HG02763 (cell line): ENCODE measurements around the gene AMZ1.
"Not testable (repeated sequence)": the region's sequence is repeated elsewhere in the genome, so short reads cannot be mapped to it uniquely, and the experiment has no call there.

Source experiments
- ATAC-seq: cut with Tn5 transposase; IDR thresholded peaks from one replicate; pipeline ENCODE4 v1.9.1; 2021; ENCODE audit warnings: mild to moderate bottlenecking, moderate library complexity; ENCODE audit not compliant: unreplicated experiment

Gene AMZ1

GRCh38 chr7:2666588-2667250, 21.3 kb upstream of the AMZ1 start:
- ATAC-seq, result no peak

GRCh38 chr7:2667843-2668242, 20.2 kb upstream of the AMZ1 start:
- ATAC-seq, result no peak

GRCh38 chr7:2668401-2668800, 19.6 kb upstream of the AMZ1 start:
- no peak for ATAC-seq

DNA sequence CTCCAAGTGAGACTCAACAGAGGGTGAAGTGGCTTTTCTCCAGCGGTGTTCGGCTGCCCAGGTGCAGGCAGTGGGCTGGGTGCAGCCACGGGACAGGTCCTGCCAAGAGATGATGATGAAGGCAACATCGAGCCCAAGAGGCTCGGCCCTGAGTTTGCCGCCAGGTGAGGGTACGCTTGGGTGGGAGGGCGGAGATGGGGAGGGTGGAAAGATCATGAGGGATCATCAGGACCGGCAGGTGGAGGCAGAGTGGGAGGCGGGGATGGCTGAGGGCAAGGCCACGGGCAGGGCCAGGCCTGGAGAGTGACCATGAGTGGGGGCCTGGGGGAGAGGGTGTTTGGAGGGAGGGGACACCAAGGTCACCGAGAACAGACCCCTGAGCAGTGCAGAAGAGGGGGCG, 17.8 kb upstream of the AMZ1 start:
- ATAC-seq, result no peak

- no peak for ATAC-seq
These were observed 17.1 kb upstream of the AMZ1 start for GRCh38 chr7:2670720-2671391.

DNA sequence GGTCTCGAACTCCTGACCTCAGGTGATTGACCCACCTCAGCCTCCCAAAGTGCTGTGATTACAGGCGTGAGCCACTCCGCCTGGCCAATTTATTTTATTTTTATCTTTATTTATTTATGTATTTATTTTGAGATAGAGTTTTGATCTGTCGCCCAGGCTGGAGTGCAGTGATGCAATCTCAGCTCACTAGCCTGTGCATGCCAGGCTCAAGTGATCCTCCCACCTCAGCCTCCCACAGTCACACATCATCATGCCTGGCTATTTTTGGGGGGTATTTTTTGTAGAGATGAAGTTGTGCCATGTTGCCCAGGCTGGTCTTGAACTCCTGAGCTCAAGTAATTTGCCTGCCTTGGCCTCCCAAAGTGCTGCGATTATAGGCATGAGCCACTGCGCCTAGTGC, 14.8 kb upstream of the AMZ1 start:
- not testable (repeated sequence) for ATAC-seq

DNA sequence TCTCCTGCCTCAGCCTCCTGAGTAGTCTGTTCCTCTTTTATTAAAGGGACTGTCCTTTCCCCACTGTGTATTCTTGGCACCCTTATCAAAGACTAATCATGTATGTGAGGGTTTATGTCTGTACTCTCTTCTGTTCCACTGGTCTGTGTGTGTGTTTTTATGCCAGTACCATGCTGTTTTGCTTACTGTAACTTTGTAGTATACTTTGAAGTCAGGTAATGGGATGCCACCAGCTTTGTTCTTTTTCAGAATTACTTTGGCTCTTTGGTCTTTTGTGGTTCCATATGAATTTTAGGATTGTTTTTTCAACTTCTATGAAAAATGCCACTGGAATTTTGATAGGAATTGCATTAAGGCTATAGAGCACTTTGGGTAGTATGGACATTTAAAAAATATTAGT, 14.1 kb upstream of the AMZ1 start:
- no peak for ATAC-seq

GRCh38 chr7:2675256-2675764, 12.7 kb upstream of the AMZ1 start:
- ATAC-seq, result no peak

GRCh38 chr7:2676576-2676975, 11.4 kb upstream of the AMZ1 start:
- not testable (repeated sequence) for ATAC-seq

DNA sequence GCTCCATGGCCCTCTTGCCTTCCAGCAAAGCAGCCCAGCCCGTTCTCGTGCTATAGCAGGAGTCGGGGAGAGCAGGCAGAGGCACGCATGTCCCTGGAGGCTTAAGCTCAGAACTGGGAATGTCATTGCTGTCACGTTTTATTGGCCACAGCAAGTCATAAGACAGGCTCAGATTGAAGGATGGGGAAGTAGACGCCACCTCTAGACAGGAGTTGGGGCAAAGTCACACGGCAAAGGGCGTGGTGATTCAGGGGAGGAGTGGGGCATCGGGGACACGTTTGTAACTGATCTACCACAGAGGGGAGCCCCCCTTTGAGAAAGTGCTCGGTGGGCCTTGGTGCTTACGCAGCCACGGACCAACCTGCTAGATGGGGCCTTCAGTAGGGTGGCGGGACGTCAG, 9.5 kb upstream of the AMZ1 start:
- not testable (repeated sequence) for ATAC-seq

- not testable (repeated sequence) for ATAC-seq
These were observed 8.6 kb upstream of the AMZ1 start for GRCh38 chr7:2679135-2680127.

GRCh38 chr7:2680256-2680655, 7.7 kb upstream of the AMZ1 start:
- no peak for ATAC-seq

GRCh38 chr7:2680792-2681490, 7.1 kb upstream of the AMZ1 start:
- ATAC-seq, result no peak

DNA sequence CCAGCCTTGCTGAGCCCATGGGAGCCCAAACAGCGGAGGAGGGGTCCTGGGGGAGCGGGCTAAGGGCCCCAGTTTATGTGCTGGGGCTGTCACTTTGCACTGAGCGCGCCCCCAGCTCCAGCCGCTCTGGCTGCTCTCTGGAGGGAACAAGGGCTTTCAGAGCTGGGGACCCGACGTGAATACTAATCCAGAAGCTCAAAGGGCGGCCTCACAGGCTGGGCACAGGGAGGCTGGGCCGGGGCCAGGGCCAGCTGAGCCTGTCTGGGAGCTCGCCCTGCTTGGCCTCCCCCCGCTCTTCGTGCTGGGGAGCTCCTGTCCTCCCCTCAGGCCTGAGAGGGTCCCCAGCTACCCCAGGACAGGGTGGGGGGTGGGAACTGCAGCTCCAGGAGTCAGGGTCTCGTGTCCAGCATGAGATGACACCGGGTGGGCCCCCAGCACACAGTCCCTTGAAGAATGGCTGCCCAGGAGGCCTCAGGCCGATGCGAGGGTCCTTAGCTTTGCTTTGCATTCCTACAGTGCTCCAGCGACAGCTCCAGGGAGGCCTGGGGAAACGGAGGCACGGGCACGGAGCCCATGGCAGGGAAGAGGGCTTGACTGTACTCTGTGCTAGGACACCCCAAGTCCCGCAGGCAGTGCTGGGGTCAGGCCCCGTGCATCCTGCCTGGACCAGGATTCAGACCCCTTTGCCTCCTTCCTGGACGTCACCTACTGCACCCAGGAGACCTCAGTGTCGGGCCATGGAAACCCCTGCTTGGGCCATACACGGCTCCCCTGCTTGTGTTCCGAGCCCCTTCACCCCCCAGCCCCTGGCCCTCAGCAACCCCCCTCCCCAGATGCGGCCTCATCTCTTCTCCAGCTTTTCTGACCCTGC, 5.8 kb upstream of the AMZ1 start:
- no peak for ATAC-seq

DNA sequence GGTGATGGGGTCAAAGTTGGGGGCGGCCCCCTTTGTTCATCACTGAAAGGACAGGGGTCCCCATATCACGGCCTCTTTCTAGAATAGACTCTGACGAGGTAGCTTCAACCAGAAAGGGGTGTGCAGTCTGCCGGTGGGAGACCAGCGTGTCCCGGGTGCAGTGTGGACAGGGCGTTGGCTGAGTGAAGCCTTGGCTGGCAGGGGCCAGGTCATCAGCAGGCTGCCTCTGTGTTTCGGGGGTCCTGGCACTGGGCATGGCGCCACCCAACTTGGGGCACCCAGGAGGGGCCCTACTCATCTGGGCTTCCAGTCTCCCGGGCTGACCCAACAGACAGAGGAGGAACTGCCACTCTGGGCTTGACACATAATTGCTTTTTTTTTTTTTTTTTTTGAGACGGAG, 3.5 kb upstream of the AMZ1 start:
- no peak for ATAC-seq

GRCh38 chr7:2686101-2686500, 1.9 kb upstream of the AMZ1 start:
- no peak for ATAC-seq

DNA sequence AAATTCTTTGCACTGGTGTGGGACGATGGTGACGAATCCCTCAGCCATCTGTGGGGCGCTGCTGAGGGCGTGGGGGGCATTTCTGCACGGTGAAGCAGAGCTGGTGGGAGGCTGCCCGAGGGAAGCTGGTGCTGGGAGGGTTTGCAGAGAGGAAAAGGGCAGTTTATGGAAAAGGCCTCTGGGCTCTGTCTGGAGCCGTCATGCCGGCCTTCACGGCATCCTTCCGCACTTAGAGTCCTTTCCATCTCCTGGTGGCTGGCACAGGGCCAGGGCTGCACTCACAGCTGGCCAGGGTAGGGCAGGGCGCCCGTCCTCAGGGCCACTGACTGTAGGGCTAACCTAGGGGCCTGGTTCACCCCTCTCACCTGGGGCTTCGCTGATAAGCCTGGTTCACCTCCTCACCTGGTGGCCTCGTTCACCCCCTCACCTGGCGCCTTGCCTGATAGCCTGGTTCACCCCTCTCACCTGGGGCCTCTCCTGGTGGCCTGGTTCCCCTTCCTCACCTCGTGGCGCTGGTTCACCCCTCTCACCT, 598 bp upstream of the AMZ1 start:
- ATAC-seq, result no peak

GRCh38 chr7:2688409-2689342, 674 bp downstream of the AMZ1 start:
- peak; percentile 67 for ATAC-seq
